Fibroblast of pulmonary artery (primary cell): ENCODE measurements around the gene OPN1LW.
A peak's percentile ranks its signal among the peaks of the same experiment; 100 is the strongest.

ENCODE experiments used
- DNase-seq: peaks from one replicate; pipeline ENCODE4 v3.0.0-alpha.2; 2010; ENCODE audit warnings: low read depth
- H3K4me3 ChIP-seq: replicated peaks from 2 replicates; pipeline ENCODE4 v1.5.1; 2011; ENCODE audit warnings: low read depth, mild to moderate bottlenecking, control low read depth, low read length, moderate library complexity
- CTCF ChIP-seq: IDR thresholded peaks from 2 replicates; pipeline ENCODE4 v1.5.1; 2011; ENCODE audit warnings: mild to moderate bottlenecking, control low read depth, low read length, inconsistent platforms; ENCODE audit errors: missing control alignments

Gene OPN1LW

DNA sequence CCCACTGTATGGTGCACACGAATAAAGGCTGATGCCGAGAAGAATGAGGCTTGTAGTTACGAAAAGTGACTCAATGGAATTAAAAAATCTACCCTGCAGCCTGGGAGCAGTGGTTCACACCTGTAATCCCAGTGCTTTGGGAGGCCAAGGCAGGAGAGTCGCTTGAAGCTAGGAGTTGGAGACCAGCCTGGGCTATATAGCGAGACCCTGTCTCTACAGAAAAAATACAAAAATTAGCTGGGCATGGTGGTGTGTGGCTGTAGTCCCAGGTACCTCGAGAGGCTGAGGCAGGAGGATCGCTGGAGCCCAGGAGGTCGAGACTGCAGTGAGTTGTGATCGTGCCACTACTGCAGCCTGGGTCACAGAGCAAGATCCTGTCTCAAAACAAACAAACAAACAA, 11.7 kb upstream of the OPN1LW start:
- no peak for DNase-seq
- H3K4me3 ChIP-seq = no peak overlapping the region
- no peak for TF ChIP-seq CTCF

DNA sequence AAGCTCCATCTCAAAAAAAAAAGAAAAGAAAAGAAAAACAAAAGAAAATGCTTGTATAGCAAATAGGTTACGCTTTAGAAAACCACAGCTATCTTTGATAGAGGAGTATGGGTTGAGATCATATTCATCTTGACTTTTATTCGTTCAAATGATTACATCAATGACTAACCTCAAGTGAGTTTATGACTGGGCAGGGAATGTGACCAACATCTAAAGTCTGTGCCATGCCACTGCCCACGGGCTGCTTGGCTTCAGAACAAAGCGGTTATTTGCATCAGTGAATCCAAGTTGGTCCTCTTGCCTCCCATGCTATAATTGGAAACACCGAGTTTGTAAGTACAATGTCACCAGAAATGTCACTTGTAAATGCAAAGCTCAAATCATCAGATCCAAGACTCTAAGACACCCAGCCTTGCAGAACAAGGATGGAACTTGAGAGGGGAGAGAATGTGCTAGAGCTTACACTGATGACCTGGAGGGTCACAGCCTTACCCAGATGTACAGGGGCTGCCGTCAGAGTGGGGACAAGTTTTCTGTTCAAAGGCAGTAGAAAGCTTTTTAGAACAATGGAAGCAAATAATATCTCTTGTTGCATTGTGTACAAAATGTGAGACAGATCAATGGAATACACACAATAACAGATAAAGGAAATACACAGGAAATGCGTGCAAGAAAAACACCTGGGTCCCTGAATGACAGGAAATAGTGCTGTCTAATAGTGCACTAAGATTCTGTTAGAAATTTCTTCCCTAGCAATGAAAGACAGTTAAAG, 8.4 kb upstream of the OPN1LW start:
- no peak for DNase-seq
- H3K4me3 ChIP-seq = no peak overlapping the region
- TF ChIP-seq CTCF = no peak

DNA sequence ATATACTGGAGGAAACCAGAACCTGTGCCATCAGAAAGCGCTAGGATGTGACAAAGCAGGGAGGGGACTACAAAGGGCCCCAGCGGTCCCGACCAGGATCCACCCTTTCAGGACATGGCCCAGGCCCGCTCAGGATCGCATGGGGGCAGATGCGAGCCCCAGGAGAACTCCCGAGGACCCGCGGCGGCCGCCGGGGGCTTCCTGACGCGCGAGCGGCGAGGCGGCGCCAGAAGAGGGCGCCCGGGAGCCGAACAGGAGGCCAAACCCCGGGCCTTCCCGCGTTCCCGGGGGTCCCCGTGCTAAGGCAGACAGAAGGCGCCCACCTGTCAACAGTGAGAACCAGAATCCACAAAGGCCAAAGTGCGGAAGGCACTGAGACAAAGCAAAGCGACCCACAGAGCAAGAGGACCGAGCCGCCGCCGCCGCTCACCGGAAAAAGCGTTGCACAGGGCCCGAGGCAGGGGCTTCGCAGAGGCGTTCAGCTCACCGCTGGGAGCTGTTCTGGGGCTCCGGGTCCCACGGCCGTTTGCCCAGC, 7.3 kb upstream of the OPN1LW start:
- TF ChIP-seq CTCF = peak; percentile 38
- peak overlapping the region; percentile 24 for H3K4me3 ChIP-seq
- peak; percentile 45 for DNase-seq

- no peak for TF ChIP-seq CTCF
- no peak for DNase-seq
- H3K4me3 ChIP-seq = no peak overlapping the region
Observed at GRCh38 chrX:154138857-154139256, 5.2 kb upstream of the OPN1LW start.

- no peak for DNase-seq
- no peak for TF ChIP-seq CTCF
Observed at GRCh38 chrX:154140206-154140605, 3.8 kb upstream of the OPN1LW start.

DNA sequence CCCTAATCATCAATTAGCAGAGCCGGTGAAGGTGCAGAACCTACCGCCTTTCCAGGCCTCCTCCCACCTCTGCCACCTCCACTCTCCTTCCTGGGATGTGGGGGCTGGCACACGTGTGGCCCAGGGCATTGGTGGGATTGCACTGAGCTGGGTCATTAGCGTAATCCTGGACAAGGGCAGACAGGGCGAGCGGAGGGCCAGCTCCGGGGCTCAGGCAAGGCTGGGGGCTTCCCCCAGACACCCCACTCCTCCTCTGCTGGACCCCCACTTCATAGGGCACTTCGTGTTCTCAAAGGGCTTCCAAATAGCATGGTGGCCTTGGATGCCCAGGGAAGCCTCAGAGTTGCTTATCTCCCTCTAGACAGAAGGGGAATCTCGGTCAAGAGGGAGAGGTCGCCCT, 3.3 kb upstream of the OPN1LW start:
- no peak for TF ChIP-seq CTCF
- DNase-seq = no peak
- no peak overlapping the region for H3K4me3 ChIP-seq

More at GRCh38 chrX:154140206-154140605, 3.8 kb upstream of the OPN1LW start:
- no peak overlapping the region for H3K4me3 ChIP-seq

- no peak overlapping the region for H3K4me3 ChIP-seq
- TF ChIP-seq CTCF = no peak
Observed at GRCh38 chrX:154142386-154142785, 1.7 kb upstream of the OPN1LW start.

More at GRCh38 chrX:154142386-154142785, 1.7 kb upstream of the OPN1LW start:
- DNase-seq = no peak
